GM08714 (cell line): ENCODE results near the gene DYNLL2.
"Not testable (repeated sequence)": the region's sequence is repeated elsewhere in the genome, so short reads cannot be mapped to it uniquely, and the experiment has no call there.

Experiments
- H3K4me3 ChIP-seq: fragments of 200-500 bp; sonication (Bioruptor generic); 2 replicates; pipeline ENCODE4 v1.5.1; 2014; ENCODE audit warnings: mild to moderate bottlenecking, low read length, inconsistent platforms
- ZNF274 ChIP-seq: IDR thresholded peaks from 2 replicates; pipeline ENCODE4 v1.6.1; 2012; ENCODE audit warnings: mild to moderate bottlenecking, low read depth, low read length

DYNLL2 gene

GRCh38 chr17:58082870-58083490, at the start of gene DYNLL2:
Gene DYNLL2, plus strand, starts transcription at chr17:58083419. Its CDS starts 3,672 bp downstream, at chr17:58087091.
- H3K4me3 ChIP-seq, result peak within 1 kb of the TSS; percentile 92
- no peak for TF ChIP-seq ZNF274

DNA sequence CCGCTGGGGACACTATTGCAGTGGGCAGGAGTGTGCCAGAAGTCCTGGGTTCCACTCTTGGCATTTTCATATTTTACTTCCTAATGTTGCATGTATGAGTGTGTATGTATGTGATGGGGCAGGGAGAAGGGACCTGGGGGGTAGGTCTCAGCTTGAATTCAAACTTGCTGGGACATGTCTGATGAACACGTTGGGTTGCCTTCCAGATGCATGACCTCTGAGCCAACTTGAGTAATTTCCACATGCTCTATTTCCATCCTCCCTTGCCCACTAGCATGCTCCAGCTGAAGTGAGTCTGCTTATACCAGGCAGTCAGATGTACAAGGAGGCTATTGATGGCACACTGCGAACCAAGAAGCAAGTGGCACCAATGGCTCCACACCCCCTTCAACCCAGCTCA, 43.2 kb upstream of the DYNLL2 start:
- no peak overlapping the region for H3K4me3 ChIP-seq
- no peak for TF ChIP-seq ZNF274

- H3K4me3 ChIP-seq, result no peak overlapping the region
- no peak for TF ChIP-seq ZNF274
These were observed 42.8 kb upstream of the DYNLL2 start for GRCh38 chr17:58040386-58040785.

GRCh38 chr17:58041161-58041560, 42.1 kb upstream of the DYNLL2 start:
- H3K4me3 ChIP-seq, result no peak overlapping the region
- TF ChIP-seq ZNF274, result no peak

- TF ChIP-seq ZNF274, result no peak
These were observed 39.7 kb upstream of the DYNLL2 start for GRCh38 chr17:58043221-58044181.

GRCh38 chr17:58044256-58044655, 39.0 kb upstream of the DYNLL2 start:
- H3K4me3 ChIP-seq, result not testable (repeated sequence)

More at GRCh38 chr17:58043221-58044181, 39.7 kb upstream of the DYNLL2 start:
- no peak overlapping the region for H3K4me3 ChIP-seq

- no peak overlapping the region for H3K4me3 ChIP-seq
- no peak for TF ChIP-seq ZNF274
These were observed 36.8 kb upstream of the DYNLL2 start for GRCh38 chr17:58046239-58047094.

- no peak overlapping the region for H3K4me3 ChIP-seq
- TF ChIP-seq ZNF274, result no peak
These were observed 35.7 kb upstream of the DYNLL2 start for GRCh38 chr17:58047376-58048150.

- no peak overlapping the region for H3K4me3 ChIP-seq
- TF ChIP-seq ZNF274, result no peak
These were observed 33.7 kb upstream of the DYNLL2 start for GRCh38 chr17:58049533-58049932.

DNA sequence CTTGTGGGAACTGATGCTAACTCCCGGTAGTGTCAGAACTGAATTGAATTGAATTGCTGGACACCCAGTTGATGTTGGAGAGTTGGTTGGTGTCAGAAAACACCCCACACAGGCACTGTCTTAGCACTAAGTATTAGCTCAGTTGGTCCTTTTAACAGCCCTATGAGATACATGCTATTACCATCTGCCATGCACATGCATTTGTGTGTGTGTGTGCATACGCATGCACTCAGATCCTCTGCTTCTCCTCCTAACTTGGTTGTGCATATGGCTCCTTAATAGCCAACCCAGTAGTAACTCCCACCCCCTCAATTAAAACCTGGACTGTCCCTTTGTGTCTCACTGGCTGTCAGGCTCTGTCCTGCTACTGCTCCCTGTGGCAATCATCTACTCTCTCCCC, 32.3 kb upstream of the DYNLL2 start:
- no peak for TF ChIP-seq ZNF274
- no peak overlapping the region for H3K4me3 ChIP-seq

DNA sequence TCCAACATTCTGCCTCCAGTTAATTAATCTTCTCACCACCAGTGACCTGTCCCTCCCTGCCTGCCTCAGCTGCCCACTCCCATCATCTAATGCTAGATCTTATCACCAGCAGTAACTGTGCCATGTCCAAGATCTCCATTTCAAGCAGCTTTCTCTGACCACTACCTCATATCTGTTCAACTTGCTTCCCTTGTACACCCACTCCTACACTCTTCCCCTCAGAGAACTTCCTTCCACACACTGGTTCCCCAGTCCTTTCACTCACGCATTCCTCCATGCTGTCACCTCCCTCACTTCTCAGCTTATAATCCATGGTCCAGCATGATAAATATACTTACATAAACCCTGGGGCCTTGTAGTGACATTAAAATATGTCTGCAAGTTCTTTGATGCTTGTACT, 31.8 kb upstream of the DYNLL2 start:
- H3K4me3 ChIP-seq, result no peak overlapping the region
- no peak for TF ChIP-seq ZNF274

- H3K4me3 ChIP-seq, result no peak overlapping the region
- no peak for TF ChIP-seq ZNF274
These were observed 30.8 kb upstream of the DYNLL2 start for GRCh38 chr17:58052407-58052806.

GRCh38 chr17:58052945-58053715, 30.1 kb upstream of the DYNLL2 start:
- no peak for TF ChIP-seq ZNF274

More at GRCh38 chr17:58052945-58053715, 30.1 kb upstream of the DYNLL2 start:
- H3K4me3 ChIP-seq, result no peak overlapping the region
